ENCODE data around the gene PPP2R3B.

PPP2R3B gene

DNA sequence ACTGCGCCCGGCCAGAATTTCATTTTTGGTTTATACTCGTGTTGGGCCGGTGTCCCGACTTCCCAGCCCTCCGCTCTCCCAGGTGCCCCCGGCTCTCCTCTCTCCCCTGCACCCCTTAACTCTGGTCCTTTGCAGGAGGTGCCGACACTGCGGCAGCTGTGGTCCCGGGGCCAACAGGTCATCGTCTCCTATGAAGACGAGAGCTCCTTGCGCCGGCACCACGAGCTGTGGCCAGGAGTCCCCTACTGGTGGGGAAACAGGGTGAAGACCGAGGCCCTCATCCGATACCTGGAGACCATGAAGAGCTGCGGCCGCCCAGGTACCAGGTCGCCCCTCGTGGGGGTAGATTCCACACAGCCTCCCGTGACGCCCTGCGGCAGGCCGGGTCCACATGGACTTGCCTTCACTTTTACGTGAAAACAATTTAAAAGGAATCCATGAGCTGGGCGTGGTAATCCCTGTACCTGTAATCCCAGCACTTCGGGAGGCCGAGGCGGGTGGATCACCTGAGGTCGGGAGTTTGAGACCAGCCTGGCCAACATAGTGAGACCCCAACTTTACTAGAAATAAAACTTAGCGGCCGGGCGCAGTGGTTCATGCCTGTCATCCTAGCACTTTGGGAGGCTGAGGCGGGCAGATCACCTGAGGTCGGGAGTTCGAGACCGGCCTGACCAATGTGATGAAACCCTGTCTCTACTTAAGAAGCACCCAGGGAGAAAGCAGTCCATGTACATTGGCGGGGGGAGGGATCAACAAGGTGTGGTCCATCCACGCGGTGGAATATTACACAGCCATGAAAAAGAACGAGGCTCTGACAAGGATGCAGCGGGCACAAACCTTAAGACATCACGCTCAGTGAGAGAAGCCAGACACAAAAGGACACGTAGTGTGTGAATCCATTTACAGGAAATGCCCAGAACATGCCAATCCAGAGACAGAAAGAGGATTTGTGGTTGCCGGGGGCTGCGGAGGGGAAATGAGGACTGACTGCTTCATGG lies 93.5 kb downstream of the PPP2R3B start:
- DNase-seq, result no peak

DNA sequence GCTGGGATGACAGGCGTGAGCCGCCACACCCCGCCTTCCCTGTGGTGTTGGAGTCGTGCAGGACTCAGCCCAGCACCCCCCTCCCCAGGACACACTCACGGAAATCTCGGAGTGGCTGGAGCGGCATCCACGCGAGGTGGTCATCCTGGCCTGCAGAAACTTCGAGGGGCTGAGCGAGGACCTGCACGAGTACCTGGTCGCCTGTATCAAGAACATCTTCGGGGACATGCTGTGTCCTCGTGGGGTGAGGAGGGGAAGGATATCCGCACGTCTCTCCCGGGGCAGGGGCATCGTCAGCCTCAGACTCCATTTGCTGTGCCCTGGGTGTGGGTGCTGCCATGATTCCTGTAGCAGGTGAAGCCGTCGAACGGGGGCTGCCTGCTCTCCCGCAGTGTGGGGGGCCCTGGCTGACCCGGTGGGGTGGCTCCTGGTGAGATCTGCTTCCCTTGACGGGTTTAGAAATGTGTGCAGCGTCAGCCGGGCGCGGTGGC lies 95.3 kb downstream of the PPP2R3B start:
- no peak for DNase-seq

- no peak for DNase-seq
Measured at GRCh38 chrX:290476-291166, 96.1 kb downstream of the PPP2R3B start.

GRCh38 chrX:288561-288991 lies 98.1 kb downstream of the PPP2R3B start:
- no peak for DNase-seq

- no peak for DNase-seq
Measured at GRCh38 chrX:287670-288069, 99.0 kb downstream of the PPP2R3B start.

GRCh38 chrX:285076-285677 lies 101.5 kb downstream of the PPP2R3B start:
- no peak for DNase-seq

Measured in NCI-H1436 (cell line).